GOT3 (cell line): Measurements from ENCODE around the gene MYL4.
"Not testable (repeated sequence)": the region's sequence is repeated elsewhere in the genome, so short reads cannot be mapped to it uniquely, and the experiment has no call there.

Experiments
- DNase-seq: peaks from one replicate; lab custom pipeline; 2025; ENCODE audit warnings: mixed read lengths; lab: John Stamatoyannopoulos, UW

The MYL4 gene

GRCh38 chr17:47193931-47194511 lies 15.1 kb upstream of the MYL4 start:
- DNase-seq: no peak

- DNase-seq: no peak
Observed at GRCh38 chr17:47197821-47198220, 11.3 kb upstream of the MYL4 start.

- no peak for DNase-seq
Observed at GRCh38 chr17:47199627-47200324, 9.4 kb upstream of the MYL4 start.

GRCh38 chr17:47200325-47200664 lies 8.9 kb upstream of the MYL4 start:
- no peak for DNase-seq

GRCh38 chr17:47201166-47201565 lies 8.0 kb upstream of the MYL4 start:
- no peak for DNase-seq

GRCh38 chr17:47203984-47204721 lies 5.0 kb upstream of the MYL4 start:
- no peak for DNase-seq

- DNase-seq: peak; percentile 13
Observed at GRCh38 chr17:47204722-47205418, 4.3 kb upstream of the MYL4 start.

GRCh38 chr17:47205419-47205963 lies 3.7 kb upstream of the MYL4 start:
- DNase-seq: peak; percentile 37

- no peak for DNase-seq
Observed at GRCh38 chr17:47207143-47208067, 1.7 kb upstream of the MYL4 start.

- no peak for DNase-seq
Observed at GRCh38 chr17:47209499-47209898, 351 bp downstream of the MYL4 start.

GRCh38 chr17:47210105-47210504 lies 957 bp downstream of the MYL4 start:
- DNase-seq: no peak

GRCh38 chr17:47210779-47211178 lies 1.6 kb downstream of the MYL4 start:
- no peak for DNase-seq

GRCh38 chr17:47212458-47212857 lies 3.3 kb downstream of the MYL4 start:
- no peak for DNase-seq

- no peak for DNase-seq
Observed at GRCh38 chr17:47213540-47213939, 4.4 kb downstream of the MYL4 start.

GRCh38 chr17:47214931-47215330 lies 5.8 kb downstream of the MYL4 start:
- no peak for DNase-seq

- DNase-seq: not testable (repeated sequence)
Observed at GRCh38 chr17:47216821-47217220, 7.7 kb downstream of the MYL4 start.

GRCh38 chr17:47217279-47217678 lies 8.1 kb downstream of the MYL4 start:
- not testable (repeated sequence) for DNase-seq

GRCh38 chr17:47218896-47219430 lies 9.8 kb downstream of the MYL4 start:
- DNase-seq: no peak

GRCh38 chr17:47219621-47220475 lies 10.7 kb downstream of the MYL4 start:
- no peak for DNase-seq

- DNase-seq: no peak
Observed at GRCh38 chr17:47220531-47220999, 11.4 kb downstream of the MYL4 start.
